ENCODE data around the gene PRM2. TPM values are rescaled to one million over a fixed set of nuclear protein-coding genes. Genes with fewer than 3 reads are reported as not detected.

The PRM2 gene
- total RNA-seq, 1 experiment from 2014 or later = not detected

- no peaks in the 10 kb centered on the region for H3K9me3 Mint-ChIP-seq
- Histone ChIP-seq H3K79me1 (ENCODE audit: insufficient read depth, low read depth, low read length, poor library complexity, severe bottlenecking) (no peaks in the 10 kb centered on the region), H3K79me2 (ENCODE audit: insufficient read depth, low read length) (peaks cover 10% of the 10 kb centered on the region; the same call in 1 of the 2 replicates), H3K4me2 (ENCODE audit: insufficient read depth, insufficient read length, low read length) (peak within 1 kb of the TSS; percentile 78), H3K18ac (ENCODE audit: insufficient read length, low read depth, low read length) (peak within 1 kb of the TSS; percentile 66), H3K56ac (ENCODE audit: insufficient read length, low read depth, low read length) (no peak within 1 kb of the TSS), H2AK5ac (ENCODE audit: insufficient read length, low read length) (no peak within 1 kb of the TSS), H3K23me2 (ENCODE audit: insufficient read length, low read depth, low read length, poor library complexity, severe bottlenecking) (peaks cover 9% of the 10 kb centered on the region), H3K14ac (ENCODE audit: insufficient read depth, low read length) (peak within 1 kb of the TSS; percentile 86), H3K4me1 (ENCODE audit: insufficient read depth, low read length) (peaks cover 5% of the 10 kb centered on the region; the same call in 1 of the 2 replicates), H2AFZ (ENCODE audit: low read length) (no peak within 1 kb of the TSS), H2BK20ac (ENCODE audit: low read depth, low read length, poor library complexity, severe bottlenecking) (no peak within 1 kb of the TSS), H3K23ac (ENCODE audit: insufficient read length, low read depth, low read length) (no peak within 1 kb of the TSS), H2BK15ac (ENCODE audit: low read depth, low read length) (no peak within 1 kb of the TSS), H3T11ph (ENCODE audit: low read length) (no peak within 1 kb of the TSS), H2BK5ac (ENCODE audit: insufficient read length, low read length) (no peak within 1 kb of the TSS), H4K5ac (ENCODE audit: insufficient read length, low read depth, low read length) (no peak within 1 kb of the TSS), H3K9me3 (ENCODE audit: control insufficient read depth, low read depth, low read length) (no peaks in the 10 kb centered on the region), H2BK120ac (ENCODE audit: low read depth, low read length, poor library complexity, severe bottlenecking) (no peak within 1 kb of the TSS), H3K27me3 (ENCODE audit: insufficient read depth, low read length) (no peaks in the 10 kb centered on the region), H3K9ac (ENCODE audit: extremely low read depth, insufficient read length, low read length) (peak within 1 kb of the TSS; percentile 64), H4K91ac (ENCODE audit: insufficient read length, low read depth, low read length) (no peak within 1 kb of the TSS), H3K27ac (ENCODE audit: insufficient read length, low read depth, low read length) (no peak within 1 kb of the TSS), H2BK12ac (ENCODE audit: insufficient read length, low read depth, low read length) (no peak within 1 kb of the TSS), H4K20me1 (ENCODE audit: control insufficient read depth, insufficient read depth, insufficient read length) (peaks cover 6% of the 10 kb centered on the region), H3K4ac (ENCODE audit: low read depth, low read length) (no peak within 1 kb of the TSS), H4K8ac (replicated peaks; ENCODE audit: insufficient read length, low read depth, low read length) (no peak within 1 kb of the TSS)
- H3K36me3 Mint-ChIP-seq (ENCODE audit: insufficient read depth in 1 of 3, low read depth in 3 of 3) = peaks cover 5 to 13% (median 8%) of the 10 kb centered on the region in 3 experiments; a peak in 5 of 7 replicates
- no peaks in the 10 kb centered on the region; the same call in 1 of the 2 replicates for H3K27me3 Mint-ChIP-seq (ENCODE audit: low read depth)
- TF ChIP-seq CTCF (conservative IDR thresholded peaks at IDR 0.05) = peak; percentile 96
- peak; percentile 86 for DNase-seq
- H3K4me1 Mint-ChIP-seq = peaks cover 30 to 31% of the 10 kb centered on the region in 2 experiments
- no CpG with 5 or more reads among the region's 100 CpGs for WGBS (ENCODE audit: extremely low coverage, insufficient read length, low lambda C conversion rate)
- peak within 1 kb of the TSS; percentile 81 to 92 (median 92); a peak in 6 of 7 replicates for H3K27ac Mint-ChIP-seq
- peak within 1 kb of the TSS; percentile 87 to 89 for H3K4me3 Mint-ChIP-seq
These were observed 20.3 kb downstream of the PRM2 start, which contains the start of gene SOCS1 for GRCh38 chr16:11255737-11256660. SOCS1 (minus strand) TSS chr16:11256204; CDS start chr16:11255478, 726 bp downstream.

Measured in H9 (cell line).